GM19467 (cell line): Measurements from ENCODE around the gene CCDC167.
"Not testable (repeated sequence)": the region's sequence is repeated elsewhere in the genome, so short reads cannot be mapped to it uniquely, and the experiment has no call there.

ENCODE experiments used
- ATAC-seq: cut with Tn5 transposase; IDR thresholded peaks from one replicate; pipeline ENCODE4 v1.9.1; 2021; ENCODE audit warnings: mild to moderate bottlenecking, moderate library complexity; ENCODE audit not compliant: unreplicated experiment

Gene CCDC167

GRCh38 chr6:37512400-37513011 lies 12.8 kb upstream of the CCDC167 start:
- no peak for ATAC-seq

- ATAC-seq, result no peak
These were observed 12.3 kb upstream of the CCDC167 start for GRCh38 chr6:37511910-37512399.

DNA sequence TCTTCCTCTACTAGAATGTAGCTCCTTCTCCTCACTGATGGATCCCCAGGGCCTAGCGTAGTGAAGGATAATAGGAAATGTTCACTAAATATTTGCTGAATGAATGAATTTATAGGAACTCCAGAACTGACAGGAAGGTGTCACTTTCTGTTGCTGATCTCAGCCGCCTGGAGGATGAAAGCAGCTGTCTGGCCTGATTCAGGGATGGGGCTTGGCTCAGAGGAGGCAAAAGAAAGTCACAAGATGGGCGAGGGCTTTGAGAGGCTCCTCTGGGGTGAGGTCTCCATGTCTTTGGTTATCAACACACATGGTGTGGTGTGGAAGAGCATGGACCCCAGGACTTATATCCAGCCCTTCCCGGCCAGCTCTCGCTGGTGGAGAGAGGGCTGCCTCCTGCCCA lies 11.5 kb upstream of the CCDC167 start:
- no peak for ATAC-seq

DNA sequence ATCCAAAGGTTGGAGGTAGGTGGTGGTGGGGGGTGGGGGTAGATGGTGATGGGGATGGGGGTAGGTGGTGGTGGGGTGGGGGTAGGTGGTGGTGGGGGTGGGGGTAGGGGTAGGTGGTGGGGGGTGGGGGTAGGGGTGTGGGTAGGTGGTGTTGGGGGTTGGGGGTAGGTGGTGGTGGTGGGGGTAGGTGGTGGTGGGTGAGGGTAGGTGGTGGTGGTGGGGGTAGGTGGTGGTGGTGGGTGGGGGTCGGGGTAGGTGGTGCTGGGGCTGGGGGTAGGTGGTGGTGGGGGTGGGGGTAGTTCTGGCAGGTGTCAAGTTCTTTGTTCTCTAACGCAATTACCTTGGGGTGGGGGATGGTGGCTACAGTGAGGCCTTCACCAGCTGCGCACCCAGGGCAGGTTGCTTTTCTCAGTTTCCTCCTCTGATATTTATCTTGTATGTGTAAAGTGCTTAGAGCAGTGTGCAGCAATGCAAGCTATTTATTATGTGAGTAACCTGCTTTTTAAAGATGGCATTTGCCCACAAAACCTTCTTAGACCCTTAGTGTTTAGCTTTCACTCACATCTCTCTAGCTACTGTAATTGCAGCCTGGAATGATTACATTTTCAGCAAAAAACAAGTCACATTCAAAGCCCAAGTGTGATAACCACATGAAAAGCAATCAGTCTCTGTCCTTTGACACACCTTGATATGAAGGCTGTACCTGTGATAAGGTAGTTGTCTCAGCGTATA lies 8.2 kb upstream of the CCDC167 start:
- no peak for ATAC-seq

DNA sequence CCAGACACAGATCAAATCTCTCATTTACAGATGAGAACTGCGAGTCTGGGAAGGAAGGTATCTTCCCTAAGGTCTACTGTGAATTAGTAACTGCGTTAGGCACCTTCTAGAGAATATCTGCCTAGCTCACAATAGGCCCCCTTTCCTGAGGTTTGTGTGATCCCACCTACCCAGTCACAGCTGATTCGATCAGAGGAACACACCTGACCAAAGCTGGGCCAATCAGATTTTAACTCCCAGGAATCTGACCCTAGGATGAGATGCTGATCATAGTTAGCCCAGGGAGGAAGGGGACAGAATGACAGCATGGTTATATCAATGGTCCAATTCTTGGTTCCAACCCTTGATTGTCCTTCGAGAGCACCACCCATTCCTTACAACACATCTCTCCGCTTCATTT lies 7.4 kb upstream of the CCDC167 start:
- ATAC-seq, result no peak

DNA sequence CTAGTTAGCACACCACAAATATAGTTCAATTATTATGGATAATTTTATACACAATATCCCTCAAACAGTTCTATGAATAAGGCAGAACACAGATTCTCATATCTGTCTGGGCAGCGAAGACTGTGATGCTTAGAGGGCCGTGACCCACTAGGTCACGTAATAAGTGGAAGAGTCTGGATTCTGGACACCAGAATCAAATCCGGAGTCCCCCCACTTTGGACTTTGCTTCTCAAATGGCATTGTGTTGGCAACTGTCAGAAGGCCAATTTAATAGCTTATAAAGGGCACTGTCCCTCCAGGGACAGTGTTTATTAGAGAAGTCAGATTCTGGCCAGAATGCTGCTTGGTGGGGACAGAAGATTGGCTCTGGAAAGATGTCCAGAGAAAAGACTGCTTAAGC lies 6.8 kb upstream of the CCDC167 start:
- no peak for ATAC-seq

DNA sequence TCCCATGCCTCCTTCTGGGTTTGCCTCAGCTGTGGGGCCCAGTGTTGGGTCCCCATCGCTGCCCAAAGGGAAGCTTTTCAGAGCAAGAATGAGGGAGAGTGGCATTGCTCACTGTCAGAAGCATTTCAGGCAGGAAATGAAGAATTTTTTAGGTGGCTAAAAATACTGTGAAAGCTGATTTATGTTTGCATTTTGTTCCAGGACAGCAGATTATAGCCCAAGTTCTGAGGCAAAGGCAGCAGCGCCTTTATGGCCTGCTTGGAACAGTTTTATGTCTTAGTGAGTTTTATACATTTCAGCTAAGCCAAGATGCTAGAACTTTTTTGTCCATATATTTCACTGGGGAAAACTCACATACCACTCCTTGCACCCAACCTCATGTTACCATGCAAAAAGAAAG lies 4.3 kb upstream of the CCDC167 start:
- no peak for ATAC-seq

DNA sequence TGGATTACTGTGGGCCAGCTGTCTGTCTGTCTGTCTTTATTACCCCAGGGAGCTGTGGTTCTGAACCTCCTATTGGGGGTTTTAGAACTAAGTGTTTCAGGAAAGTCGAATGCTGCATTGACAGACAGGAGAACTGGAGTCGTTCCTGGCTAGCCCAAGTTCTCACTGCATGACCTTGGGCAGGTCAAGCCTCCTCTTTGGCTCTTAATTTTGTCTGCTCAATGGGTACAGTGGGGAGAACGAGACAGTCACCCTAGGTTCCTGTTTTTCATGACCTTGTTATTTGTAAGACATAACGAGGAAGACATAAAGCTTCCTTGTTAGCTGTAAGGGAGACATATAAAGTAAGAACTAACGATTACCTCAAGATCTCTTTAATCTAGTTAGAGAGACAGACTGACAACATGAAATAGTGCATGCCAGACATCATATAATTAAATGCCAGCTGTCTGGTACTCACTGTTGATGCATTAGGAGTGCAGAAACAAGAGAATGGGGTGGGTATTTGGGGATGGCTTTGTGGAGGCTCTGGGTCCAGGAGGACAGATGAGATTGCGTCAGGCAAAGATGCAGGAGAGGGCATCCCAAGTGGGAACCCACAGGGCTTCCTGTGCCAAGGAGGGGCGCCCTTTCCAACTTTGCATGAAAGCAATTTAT lies 3.7 kb upstream of the CCDC167 start:
- ATAC-seq, result no peak

DNA sequence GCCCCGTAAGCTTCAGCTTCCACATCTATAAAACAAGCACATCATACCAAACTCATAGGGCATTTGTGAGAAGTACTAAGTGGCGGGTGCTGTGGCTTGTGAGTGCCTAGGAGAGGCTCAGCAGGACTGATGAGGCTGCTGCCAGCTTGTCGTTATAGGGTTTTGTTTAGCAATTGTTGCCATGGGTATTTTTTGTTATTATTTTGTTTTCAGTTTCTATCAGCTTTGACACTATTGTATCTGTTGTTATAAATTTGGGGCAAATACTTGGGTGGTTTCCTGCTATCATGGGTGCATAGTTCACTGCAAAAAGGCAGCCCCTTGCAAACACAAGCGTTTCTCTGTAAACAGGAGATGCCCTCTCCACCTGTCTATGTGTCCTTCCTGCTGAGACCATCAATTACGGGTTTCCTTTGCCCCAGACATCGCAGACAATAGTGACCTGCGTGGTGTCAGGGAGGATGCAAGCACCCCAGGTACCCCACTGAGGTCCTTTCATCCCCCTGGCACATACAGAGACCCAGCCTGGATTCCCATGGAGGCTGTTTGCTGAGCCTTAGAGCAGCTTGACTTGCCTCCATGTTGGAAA lies 3.1 kb upstream of the CCDC167 start:
- ATAC-seq, result no peak

GRCh38 chr6:37501632-37502491 lies 2.2 kb upstream of the CCDC167 start:
- ATAC-seq, result no peak

DNA sequence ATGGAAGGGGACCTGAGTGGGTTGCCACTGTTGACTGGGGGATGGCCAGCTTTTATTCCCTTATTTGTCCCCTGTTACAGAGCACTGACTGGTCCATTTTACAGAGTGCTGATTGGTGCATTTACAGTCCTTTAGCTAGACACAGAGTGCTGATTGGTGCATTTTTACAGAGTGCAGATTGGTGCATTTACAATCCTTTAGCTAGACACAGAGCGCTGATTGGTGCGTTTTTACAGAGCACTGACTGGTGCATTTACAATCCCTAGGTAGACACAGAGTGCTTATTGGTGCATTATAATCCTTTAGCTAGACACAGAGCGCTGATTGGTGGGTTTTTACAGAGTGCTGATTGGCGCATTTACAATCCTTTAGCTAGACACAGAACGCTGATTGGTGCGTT lies 1.2 kb upstream of the CCDC167 start:
- ATAC-seq, result not testable (repeated sequence)

DNA sequence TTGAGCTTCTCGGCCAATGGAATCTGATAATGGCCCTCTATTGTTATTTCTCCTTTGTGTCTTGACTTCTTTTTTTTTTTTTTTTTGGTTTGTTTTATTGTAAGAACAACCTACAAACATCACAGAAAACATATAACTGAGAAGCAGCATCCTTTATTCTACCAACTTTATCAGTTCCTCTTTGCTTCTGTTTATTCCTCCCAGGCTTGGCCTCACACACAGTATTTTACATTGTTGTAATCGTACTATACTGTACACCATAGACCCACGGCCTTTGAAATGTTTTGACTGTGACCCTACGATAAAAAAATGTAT lies 558 bp upstream of the CCDC167 start:
- no peak for ATAC-seq

DNA sequence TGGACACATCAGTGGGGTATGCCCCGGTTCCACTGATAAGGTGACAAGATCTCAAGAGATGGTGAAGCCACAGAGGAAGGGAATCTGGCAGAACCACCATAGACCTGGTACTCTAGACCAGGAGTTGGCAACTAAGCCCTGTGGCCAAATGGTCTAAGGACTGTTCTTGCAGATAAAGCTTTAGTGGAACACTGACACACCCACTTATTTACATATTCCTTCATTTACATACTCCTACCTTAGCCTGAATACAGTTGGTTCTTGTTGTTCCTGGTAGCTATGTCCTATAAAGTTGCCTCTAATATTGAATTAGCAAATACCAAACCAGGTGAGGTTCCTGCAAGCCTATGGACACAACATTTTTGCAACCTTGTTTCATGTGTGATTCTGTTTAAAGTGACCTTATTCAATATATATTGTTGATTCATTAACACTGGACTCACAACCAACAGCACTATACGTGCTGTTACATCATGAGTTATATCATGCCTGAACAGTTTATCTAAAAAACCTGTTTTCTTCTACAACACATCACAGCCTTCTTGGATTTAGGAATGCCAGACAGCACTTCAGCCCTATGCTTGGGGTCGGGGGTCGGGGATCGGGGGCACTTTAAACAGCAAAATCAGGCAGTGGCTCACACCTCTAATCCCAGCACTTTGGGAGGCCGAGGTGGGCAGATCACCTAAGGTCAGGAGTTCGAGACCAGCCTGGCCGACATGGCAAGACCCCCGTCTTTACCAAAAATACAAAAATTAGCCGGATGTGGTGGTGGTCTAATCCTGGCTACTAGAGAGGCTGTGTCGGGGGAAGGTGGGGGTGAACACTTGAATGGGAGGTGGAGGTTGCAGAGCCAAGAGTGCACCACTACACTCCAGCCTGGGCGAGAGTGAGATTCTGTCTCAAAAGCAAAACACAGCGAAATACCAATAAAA lies 2.5 kb downstream of the CCDC167 start:
- no peak for ATAC-seq

DNA sequence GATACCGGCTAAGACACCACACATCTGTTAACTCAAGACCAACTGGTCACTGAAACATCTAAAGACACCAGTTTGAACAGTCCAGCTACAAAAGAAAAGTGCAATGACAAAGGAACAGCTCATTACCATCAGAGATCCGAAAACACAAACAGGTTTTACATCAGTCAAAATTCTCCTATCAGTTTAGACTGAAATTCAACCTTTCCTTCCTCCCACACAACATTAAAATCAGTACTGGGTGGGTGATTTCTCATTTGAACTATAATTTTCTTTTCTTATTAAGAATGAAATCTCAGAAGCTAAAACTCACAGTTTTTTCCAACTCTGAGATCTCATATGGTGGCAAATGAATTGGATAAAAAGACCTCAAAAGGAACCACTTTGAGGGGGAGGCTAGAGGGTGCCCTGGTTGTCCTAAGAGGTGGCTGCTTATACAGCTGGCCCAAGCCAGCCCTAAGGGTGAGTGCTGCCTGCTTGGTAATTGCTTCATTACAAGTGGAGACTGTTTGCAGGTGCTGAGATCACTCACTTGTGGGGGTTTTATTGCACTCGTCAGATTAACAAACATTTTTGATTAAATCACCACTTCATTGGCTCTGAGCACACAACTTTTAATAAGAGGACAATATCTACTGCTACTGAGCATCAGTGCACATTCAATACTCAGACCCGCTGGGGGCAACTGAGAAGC lies 4.3 kb downstream of the CCDC167 start:
- no peak for ATAC-seq

DNA sequence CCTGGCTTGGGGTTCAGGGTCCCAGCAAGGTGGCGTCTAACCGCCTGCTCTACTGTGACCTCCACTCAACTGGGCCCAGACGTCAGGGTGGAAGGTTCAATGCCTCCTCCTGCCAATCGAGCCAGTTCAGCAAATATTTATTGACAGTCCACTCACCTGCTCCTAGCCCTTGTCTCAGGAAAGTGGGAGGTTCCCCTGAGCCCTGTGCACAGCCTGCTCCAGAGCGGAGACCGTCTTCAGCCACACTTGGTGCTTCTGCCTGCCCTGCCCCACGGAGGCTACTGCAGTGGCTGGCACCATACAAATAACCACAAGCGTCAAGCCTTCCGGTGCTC lies 6.1 kb downstream of the CCDC167 start:
- no peak for ATAC-seq

DNA sequence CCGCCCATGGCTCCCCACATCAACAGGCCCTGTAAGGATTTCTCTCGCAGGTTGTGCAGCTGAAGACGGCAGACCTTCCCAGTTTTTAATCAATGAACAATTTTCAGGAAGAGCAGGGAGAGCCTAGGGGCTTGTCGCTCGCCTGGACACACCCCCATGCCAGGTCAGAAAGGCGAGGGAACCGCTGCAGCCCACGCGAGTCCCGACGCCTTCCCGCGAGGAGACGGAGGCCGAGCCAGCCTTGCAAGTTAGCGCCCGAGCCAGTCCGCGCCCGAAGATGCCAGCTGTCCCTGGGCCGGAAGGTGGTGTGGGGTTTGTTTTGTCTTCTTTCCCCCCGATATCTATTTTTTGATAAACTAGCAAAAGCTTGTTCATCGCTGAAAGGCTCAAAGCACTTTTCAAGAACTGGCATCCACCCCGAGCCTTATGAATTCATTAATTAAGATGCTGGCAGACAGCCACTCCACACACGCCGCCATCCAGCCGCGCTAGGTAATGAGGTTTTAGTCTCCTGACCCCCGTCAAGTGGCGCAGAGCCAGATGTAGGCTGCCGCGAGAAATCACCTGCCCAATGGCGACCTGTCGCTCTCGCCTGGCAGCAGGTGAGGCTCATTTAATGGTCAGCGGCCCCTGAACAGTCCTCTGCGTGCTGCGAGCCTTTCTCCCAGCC lies 6.6 kb downstream of the CCDC167 start:
- ATAC-seq, result no peak

DNA sequence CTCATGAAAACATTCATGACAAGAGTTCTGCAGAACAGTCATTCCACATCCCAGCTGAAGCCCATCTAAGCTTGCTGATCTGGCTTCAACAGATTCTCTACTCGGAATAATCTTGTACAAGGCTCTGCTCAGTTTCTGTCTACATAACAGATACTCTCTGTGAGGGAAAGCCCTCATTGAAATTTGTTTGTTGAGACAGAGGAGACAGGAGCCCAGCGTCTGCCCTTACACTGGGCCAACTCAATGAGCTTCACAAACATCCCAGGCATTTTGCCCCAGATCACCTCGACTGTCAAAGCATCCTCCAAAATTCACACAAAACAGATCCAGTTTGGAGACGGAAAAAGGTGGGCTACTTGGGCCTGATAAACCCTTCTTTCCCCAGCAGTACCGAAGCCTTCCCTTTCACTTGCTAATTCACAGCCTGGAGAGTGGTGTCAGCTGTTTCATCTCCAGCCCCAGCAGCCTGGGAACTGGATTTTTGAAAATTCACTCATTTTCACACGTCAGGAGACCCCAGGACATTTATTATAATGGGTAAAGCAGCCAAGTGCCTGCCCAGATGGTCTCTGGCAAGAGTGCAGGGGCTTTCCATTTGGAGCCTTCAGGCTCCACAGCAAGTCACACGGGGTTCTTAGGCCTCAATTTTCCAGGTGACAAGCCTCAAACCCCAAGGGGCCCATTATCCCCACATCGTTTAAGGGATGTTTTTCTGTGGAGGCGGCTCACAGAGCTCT lies 7.3 kb downstream of the CCDC167 start:
- ATAC-seq, result no peak

- no peak for ATAC-seq
These were observed 7.9 kb downstream of the CCDC167 start for GRCh38 chr6:37491830-37492208.
